CD4-positive, alpha-beta T cell treated with Interleukin-17A for 4 hours (primary cell): ENCODE data around the gene TFB2M.
"Not testable (repeated sequence)": the region's sequence is repeated elsewhere in the genome, so short reads cannot be mapped to it uniquely, and the experiment has no call there.

ENCODE experiments used
- DNase-seq: peaks from one replicate; pipeline ENCODE4 v3.0.0-alpha.2; 2020; ENCODE audit warnings: mixed read lengths

The TFB2M gene, protein sequence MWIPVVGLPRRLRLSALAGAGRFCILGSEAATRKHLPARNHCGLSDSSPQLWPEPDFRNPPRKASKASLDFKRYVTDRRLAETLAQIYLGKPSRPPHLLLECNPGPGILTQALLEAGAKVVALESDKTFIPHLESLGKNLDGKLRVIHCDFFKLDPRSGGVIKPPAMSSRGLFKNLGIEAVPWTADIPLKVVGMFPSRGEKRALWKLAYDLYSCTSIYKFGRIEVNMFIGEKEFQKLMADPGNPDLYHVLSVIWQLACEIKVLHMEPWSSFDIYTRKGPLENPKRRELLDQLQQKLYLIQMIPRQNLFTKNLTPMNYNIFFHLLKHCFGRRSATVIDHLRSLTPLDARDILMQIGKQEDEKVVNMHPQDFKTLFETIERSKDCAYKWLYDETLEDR

DNA sequence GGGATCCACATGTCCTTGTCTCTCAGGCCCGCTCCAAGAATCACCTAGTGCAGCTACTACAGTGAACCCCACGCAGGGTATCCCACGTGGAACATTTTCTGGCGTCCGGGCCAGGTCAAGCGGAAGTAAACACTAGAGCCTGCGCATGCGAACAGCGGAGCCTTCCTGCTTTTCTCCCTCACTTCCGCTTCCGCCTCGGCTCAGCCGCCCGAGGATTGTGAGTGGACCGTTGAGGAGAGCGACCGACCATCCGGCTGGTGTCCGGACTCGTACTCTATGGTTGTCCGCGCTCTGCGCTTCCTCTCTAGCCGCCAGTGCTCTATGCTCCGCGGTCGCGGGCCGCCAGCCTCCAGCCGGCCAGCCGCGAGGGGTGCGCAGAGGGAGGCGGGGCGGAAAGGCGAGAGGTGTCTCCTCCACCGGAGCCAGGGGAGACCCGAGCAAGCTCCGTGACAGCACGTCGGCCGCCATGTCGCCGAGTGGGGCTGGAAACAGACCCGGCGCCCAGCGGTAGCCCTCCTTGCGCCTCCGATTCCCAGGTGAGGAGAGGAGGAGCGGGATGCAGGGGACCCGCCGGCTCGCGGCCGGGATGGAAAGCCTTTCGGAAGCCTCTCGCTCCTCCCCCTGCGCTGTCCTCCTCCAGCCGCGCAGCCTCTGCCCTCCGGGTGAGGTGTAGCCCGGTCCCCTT lies at the start of gene TFB2M, which contains the start of gene CNST:
TSS of gene TFB2M (minus strand) at position 134 of the 685 bp plus-strand sequence. CDS start at position 11, 123 bp downstream.
TSS of gene CNST (plus strand) at position 329 of the 685 bp plus-strand sequence. CDS start 25,107 bp downstream, outside the sequence.
- peak; percentile 92 for DNase-seq

- DNase-seq: no peak
Measured at GRCh38 chr1:246613096-246613758, 47.2 kb upstream of the TFB2M start.

- no peak for DNase-seq
Measured at GRCh38 chr1:246609632-246610031, 43.6 kb upstream of the TFB2M start.

DNA sequence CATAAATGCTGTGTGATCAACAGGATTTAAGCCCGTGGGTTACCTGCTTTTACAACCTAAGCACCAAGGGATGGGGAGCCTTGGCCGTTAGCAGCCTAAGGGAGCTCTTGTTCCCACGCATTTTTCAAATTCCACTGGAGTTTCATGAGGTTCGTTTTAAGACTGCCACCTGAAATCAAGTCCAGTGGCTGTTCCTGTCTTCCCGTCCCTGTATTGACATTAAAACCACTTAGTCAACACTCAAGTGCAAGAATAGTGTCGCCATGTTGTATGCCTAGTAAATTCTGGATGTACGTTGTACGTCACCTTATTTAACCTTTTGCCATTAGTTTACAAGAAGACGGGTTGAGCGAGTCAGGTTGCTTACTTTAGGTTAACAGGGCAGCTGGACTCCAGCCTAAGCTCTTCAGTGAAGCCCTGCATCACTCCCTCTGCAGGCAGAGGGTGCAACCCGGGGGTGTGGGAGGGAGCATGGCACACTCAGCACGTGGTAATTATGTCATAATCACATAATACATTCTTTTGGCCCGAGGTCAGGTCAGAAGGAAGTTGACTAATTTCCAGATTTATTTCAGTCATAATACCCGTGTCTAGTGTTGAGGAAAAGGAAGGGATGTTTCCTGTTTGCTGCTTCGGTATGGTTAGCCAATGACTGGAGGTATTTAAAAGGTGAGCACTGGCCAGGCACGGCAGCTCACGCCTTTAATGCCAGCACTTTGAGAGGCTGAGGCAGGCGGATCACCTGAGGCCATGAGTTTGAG lies 42.7 kb upstream of the TFB2M start:
- peak; percentile 12 for DNase-seq

DNA sequence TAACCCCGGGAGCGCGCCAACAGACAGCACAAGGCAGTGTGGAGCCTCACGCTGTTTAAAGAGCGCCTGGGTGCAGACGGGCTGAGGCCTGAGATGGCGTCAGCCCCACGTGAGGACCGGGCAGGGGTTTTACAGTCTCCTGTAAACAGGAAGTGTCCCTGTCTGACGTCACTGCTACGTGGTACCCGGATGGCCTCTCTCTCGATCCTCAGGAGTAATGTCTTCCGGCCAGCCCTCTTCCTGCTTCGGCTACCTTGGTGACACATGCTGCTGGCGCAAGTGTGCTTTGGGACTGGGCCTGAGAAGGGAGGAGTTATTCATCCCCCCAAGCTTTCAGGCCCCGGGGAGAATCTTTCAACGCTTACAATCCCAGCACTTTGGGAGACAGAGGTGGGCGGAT lies 41.4 kb upstream of the TFB2M start:
- DNase-seq: no peak

GRCh38 chr1:246605231-246605630 lies 39.2 kb upstream of the TFB2M start:
- DNase-seq: not testable (repeated sequence)

DNA sequence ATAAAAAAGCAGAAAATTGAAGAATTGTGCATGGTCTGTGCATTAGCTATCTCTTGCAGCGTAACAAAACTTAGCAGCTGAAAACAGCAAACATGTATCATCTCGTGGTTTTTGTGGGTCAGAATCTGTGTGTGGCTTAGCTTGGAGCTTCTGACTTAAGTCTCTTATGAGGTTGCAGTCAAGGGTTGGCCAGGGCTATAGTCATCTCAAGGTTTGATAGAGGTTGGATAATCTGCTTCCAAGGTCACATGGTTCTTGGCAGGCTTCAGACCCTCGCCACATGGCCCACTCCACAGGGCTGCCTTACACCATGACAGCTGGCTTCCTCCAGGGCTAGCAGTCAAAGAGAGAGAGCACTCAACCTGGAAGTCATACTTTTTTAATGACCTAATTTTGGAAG lies 36.1 kb upstream of the TFB2M start:
- peak; percentile 12 for DNase-seq

DNA sequence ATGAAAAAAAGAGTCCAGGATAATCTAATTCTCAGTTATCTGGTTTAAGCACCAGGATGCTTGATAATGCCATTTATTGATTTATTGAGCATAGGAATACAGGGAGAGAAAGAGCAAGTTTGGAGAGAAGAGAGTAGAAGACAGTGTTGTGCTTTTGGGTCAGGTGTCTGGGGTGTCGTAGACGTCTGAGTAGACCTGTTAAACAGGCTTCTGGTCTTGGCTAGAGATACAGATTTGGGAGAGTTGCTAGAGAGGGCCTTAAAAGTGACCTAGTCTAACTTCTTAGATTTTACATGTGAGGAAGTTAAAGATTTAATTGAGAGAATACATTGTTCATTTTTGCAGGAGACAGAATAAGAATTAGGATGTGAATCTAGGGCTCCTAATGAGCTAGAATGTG lies 34.5 kb upstream of the TFB2M start:
- DNase-seq: no peak

DNA sequence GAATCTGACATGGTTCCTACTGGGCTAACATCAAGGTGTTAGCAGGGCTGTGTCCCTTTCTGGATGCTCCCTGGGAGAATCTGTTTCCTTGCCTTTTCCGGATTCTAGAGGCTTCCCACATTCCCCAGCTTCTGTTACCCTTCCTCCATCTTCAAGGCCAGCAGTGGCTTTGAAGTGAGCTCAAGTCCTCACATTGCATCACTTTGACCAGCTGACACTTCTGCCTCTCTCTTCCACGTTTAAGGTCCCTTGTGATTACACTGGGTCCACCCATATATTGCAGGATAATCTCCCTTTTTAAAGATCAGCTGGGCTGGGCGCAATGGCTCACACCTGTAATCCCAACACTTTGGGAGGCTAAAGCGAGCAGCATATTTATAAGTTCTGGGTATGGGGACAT lies 33.3 kb upstream of the TFB2M start:
- DNase-seq: no peak

- DNase-seq: no peak
Measured at GRCh38 chr1:246597971-246598370, 31.9 kb upstream of the TFB2M start.

DNA sequence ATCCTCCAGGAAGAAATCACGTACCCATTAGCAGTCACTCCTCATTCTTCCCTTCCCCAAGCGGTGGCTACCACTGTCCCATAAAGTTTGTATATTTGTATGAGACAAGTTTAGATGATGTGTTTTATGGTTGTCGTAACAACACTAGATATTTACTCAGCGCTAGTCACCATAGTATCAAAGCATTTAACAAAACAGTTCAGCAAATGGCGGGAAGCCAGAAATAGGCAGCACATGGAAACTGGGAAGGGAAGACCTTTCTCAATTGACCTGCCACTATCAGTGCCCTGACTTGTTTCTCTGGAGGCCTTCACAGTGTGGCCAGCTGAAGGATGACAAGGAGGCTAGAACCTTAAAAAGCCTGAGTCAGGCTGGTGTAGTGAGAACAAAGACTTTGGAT lies 31.3 kb upstream of the TFB2M start:
- no peak for DNase-seq

- DNase-seq: no peak
Measured at GRCh38 chr1:246595146-246595545, 29.1 kb upstream of the TFB2M start.

DNA sequence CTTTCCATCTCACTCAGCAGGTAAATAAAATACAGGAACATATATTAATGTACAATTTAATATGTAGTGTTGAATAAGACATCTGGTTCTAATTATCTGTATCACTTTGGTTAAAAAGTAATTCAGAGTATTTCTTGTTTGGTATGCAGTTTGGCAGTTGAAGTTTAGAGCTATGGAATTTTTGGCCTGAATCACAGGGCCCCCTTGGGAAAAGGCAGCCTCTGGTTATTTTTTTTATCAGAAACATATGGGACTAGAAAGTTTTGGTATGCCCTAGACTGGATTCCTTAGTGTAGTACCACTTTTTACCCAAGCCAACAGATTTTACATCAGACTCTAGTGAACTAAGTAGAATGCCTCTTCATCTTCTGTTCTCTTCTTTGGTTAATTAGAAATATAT lies 26.6 kb upstream of the TFB2M start:
- no peak for DNase-seq

DNA sequence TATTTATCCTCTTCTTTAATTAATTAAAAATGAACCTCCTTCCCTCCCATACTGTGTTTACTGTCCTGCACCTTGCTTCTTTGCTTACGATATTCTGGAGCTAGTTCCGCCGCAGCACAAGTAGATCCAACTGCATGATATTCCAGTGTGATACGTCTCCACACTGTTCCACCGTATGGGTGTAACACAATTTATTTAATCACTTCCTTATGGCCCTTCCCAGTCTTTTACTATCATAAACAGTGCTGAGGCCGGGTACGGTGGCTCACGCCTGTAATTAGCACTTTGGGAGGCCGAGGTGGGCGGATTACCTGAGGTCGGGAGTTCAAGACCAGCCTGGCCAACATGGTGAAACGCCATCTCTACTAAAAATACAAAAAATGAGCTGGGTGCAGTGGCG lies 25.9 kb upstream of the TFB2M start:
- no peak for DNase-seq

GRCh38 chr1:246591504-246591903 lies 25.4 kb upstream of the TFB2M start:
- DNase-seq: no peak

- DNase-seq: no peak
Measured at GRCh38 chr1:246591047-246591446, 25.0 kb upstream of the TFB2M start.

DNA sequence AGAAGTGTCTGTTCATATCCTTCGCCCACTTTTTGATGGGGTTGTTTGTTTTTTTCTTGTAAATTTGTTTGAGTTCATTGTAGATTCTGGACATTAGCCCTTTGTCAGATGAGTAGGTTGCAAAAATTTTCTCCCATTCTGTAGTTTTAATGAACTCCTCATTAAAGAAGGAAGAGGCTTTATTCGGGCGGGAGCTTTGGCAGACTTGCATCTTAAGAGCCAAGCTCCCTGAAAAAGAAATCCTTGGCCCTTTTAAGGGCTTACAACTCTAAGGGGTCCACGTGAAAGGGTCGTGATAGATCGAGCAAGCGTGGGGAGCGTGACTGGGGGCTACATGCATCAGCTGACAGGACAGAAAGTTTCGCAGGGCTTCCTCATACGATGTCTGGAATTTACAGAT lies 23.9 kb upstream of the TFB2M start:
- DNase-seq: not testable (repeated sequence)

GRCh38 chr1:246588159-246588721 lies 22.2 kb upstream of the TFB2M start:
- DNase-seq: no peak

GRCh38 chr1:246587606-246588005 lies 21.5 kb upstream of the TFB2M start:
- DNase-seq: no peak

DNA sequence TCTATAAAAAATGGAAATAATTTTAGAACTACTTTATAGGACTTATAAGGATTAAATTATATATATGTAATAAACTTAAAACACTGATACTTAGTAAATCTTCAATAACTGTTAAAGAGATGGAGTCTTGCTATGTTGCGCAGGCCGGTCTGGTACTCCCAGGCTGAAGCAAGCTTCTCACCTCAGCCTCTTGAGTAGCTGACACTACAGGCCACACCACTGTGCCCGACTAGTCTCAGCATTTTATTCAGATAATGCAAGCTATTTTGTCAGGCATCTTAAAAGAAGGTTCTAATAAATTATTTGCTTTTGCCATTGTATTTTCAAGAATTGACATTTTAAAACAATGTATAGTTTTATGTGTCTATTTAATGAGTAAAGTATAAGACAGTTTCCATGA lies 21.0 kb upstream of the TFB2M start:
- DNase-seq: no peak

DNA sequence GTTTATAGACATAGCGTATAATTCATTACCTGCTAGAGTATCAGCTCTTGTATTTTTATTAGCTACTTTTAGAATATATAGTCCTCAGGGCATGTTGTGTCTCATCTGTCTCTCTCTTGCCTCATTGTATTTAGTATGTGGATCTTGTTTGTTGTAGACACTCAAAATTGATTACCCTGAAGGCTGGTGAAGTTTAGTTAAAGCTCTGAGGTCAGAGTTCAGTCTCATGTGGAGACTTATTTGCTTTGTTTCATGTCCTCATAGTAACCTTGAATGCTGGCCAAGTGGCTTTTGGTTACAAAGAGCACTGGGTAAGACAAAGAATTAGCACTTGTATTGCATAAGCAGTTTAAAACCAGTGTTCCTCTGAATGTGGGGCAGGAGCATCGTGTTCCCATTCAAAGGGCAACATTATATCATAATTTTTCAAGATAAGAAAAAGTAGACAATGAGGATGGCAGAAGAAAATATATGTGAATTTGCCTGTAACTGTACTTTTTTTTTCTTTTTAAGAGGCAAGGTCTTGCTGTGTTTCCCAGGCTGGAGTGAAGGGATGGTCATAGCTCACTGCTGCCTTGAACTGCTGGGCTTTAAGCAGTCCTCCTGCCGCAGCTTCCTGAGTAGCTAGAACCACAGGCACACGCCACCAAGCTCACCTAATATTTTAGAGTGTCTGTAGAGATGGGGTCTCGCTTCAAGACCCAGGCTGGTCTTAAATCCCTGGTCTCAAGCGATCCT lies 17.6 kb upstream of the TFB2M start:
- DNase-seq: no peak

DNA sequence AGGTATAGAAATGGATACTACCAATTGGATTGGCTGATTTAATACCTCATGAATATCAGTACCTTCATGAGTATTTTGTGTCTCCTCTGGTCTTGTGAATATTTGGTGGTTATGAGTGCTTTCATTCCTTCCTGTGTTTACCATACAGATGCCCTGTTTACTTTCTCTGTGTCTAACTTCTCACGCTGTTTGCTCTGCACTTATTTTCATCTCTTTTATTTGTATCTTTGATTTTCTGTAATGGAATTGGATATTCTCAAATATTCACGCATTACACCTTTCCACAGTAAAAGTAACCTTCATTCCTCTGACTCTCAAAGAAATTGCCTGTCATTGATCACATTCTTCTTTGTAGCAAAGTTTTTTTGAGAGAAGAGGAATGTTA lies 17.0 kb upstream of the TFB2M start:
- DNase-seq: no peak
